Body of pancreas (tissue), 4 donors: ENCODE results near the gene NECAB3.

ENCODE experiments used
- CTCF ChIP-seq, 7 experiments: fragments of 450-650 bp in 4 of 7; fragments of 200-600 bp in 3 of 7; sonication (generic) in 3 of 7; IDR thresholded peaks; one replicate each; pipeline ENCODE4 v1.5.1; 2016 to 2019; ENCODE audit warnings: antibody characterized with exemption in 7 of 7
- POLR2A ChIP-seq, 3 donors: fragments of 450-650 bp; IDR thresholded peaks; one replicate each; pipeline ENCODE4 v1.6.1; 2016; ENCODE audit warnings: antibody characterized with exemption in 3 of 3, mild to moderate bottlenecking in 2 of 3

GRCh38 chr20:33686100-33686983 lies 12.1 kb upstream of the NECAB3 start, which contains the start of gene E2F1:
- TF ChIP-seq CTCF (IDR thresholded peaks at IDR 0.05) (peak; percentile 31 to 63 (median 46)), POLR2A (IDR thresholded peaks at IDR 0.05) (no peak)
